Measurements from ENCODE around the gene SPTAN1.

SPTAN1 gene

GRCh38 chr9:128603697-128604096 lies 51.3 kb downstream of the SPTAN1 start:
- DNase-seq (ENCODE audit: low read depth) = no peak

- no peak for DNase-seq (ENCODE audit: low read depth)
Observed at GRCh38 chr9:128607642-128608350, 55.4 kb downstream of the SPTAN1 start.

GRCh38 chr9:128610897-128611296 lies 58.5 kb downstream of the SPTAN1 start:
- no peak for DNase-seq (ENCODE audit: low read depth)

GRCh38 chr9:128611600-128612394 lies 59.4 kb downstream of the SPTAN1 start:
- DNase-seq (ENCODE audit: low read depth) = no peak

- DNase-seq (ENCODE audit: low read depth) = no peak
Observed at GRCh38 chr9:128614728-128615127, 62.3 kb downstream of the SPTAN1 start.

GRCh38 chr9:128615571-128615970 lies 63.2 kb downstream of the SPTAN1 start:
- DNase-seq (ENCODE audit: low read depth) = no peak

GRCh38 chr9:128617943-128618342 lies 65.6 kb downstream of the SPTAN1 start:
- DNase-seq (ENCODE audit: low read depth) = no peak

- DNase-seq (ENCODE audit: low read depth) = no peak
Observed at GRCh38 chr9:128619127-128619526, 66.7 kb downstream of the SPTAN1 start.

GRCh38 chr9:128619779-128620178 lies 67.4 kb downstream of the SPTAN1 start:
- no peak for DNase-seq (ENCODE audit: low read depth)

GRCh38 chr9:128621730-128622455 lies 69.5 kb downstream of the SPTAN1 start:
- no peak for DNase-seq (ENCODE audit: low read depth)

GRCh38 chr9:128624566-128624965 lies 72.2 kb downstream of the SPTAN1 start:
- DNase-seq (ENCODE audit: low read depth) = no peak

GRCh38 chr9:128625391-128626146 lies 73.2 kb downstream of the SPTAN1 start:
- no peak for DNase-seq (ENCODE audit: low read depth)

GRCh38 chr9:128626181-128626580 lies 73.8 kb downstream of the SPTAN1 start:
- no peak for DNase-seq (ENCODE audit: low read depth)

- no peak for DNase-seq (ENCODE audit: low read depth)
Observed at GRCh38 chr9:128627127-128627715, 74.8 kb downstream of the SPTAN1 start.

- DNase-seq (ENCODE audit: low read depth) = no peak
Observed at GRCh38 chr9:128627906-128628305, 75.5 kb downstream of the SPTAN1 start.

- DNase-seq (ENCODE audit: low read depth) = peak; percentile 32
Observed at GRCh38 chr9:128628471-128629048, 76.2 kb downstream of the SPTAN1 start.

- DNase-seq (ENCODE audit: low read depth) = no peak
Observed at GRCh38 chr9:128629136-128629535, 76.7 kb downstream of the SPTAN1 start.

- peak; percentile 17 for DNase-seq (ENCODE audit: low read depth)
Observed at GRCh38 chr9:128629852-128630545, 77.6 kb downstream of the SPTAN1 start.

GRCh38 chr9:128631636-128632035 lies 79.2 kb downstream of the SPTAN1 start:
- DNase-seq (ENCODE audit: low read depth) = no peak

GRCh38 chr9:128632066-128632465 lies 79.7 kb downstream of the SPTAN1 start:
- DNase-seq (ENCODE audit: low read depth) = no peak

- no peak for DNase-seq (ENCODE audit: low read depth)
Observed at GRCh38 chr9:128632486-128632885, 80.1 kb downstream of the SPTAN1 start.
